HepG2 (cell line): ENCODE measurements around the gene ARL8A. TPM values are rescaled to one million over a fixed set of nuclear protein-coding genes. Genes with fewer than 3 reads are reported as not detected.

Experiments
- ARID2 ChIP-seq: sonication (generic); formaldehyde crosslinking; IDR thresholded peaks from 2 replicates; pipeline ENCODE4 v1.8.1; 2022; ENCODE audit warnings: mild to moderate bottlenecking, missing genetic modification reagents, borderline replicate concordance
- BCL6 ChIP-seq: IDR thresholded peaks from 2 replicates; pipeline ENCODE4 v1.6.1; 2016; ENCODE audit warnings: missing genetic modification reagents, missing compliant biosample characterization
- DNMT1 ChIP-seq: sonication (generic); formaldehyde crosslinking; IDR thresholded peaks from 2 replicates; pipeline ENCODE4 v1.5.1; 2020; ENCODE audit warnings: mild to moderate bottlenecking, missing genetic modification reagents
- EP300 ChIP-seq, 3 experiments: sonication (generic) in 1 of 3; formaldehyde crosslinking in 1 of 3; IDR thresholded peaks; 2 replicates each; pipeline versions ENCODE4 v1.5.1 to v1.6.1; 2011 to 2020; ENCODE audit warnings: low read depth in 2 of 3, low read length in 2 of 3, borderline replicate concordance in 1 of 3, improper control_type of control experiment in 1 of 3, mild to moderate bottlenecking in 1 of 3, missing genetic modification reagents in 1 of 3, moderate library complexity in 1 of 3
- FOXA3 ChIP-seq: IDR thresholded peaks from 2 replicates; pipeline ENCODE4 v1.6.1; 2016; ENCODE audit warnings: missing genetic modification reagents, missing compliant biosample characterization
- JUN ChIP-seq: sonication (generic); formaldehyde crosslinking; IDR thresholded peaks from 2 replicates; pipeline ENCODE4 v1.4.0; 2020; ENCODE audit warnings: mild to moderate bottlenecking, missing genetic modification reagents
- RXRB ChIP-seq: IDR thresholded peaks from 2 replicates; pipeline ENCODE4 v1.6.1; 2016; ENCODE audit warnings: borderline replicate concordance, missing genetic modification reagents, missing compliant biosample characterization
- ZNF10 ChIP-seq: sonication (generic); formaldehyde crosslinking; IDR thresholded peaks from 2 replicates; pipeline ENCODE4 v1.4.0; 2020; ENCODE audit warnings: mild to moderate bottlenecking, low read depth, missing genetic modification reagents, borderline replicate concordance
- ZNF160 ChIP-seq: sonication (generic); formaldehyde crosslinking; IDR thresholded peaks from 2 replicates; pipeline ENCODE4 v1.8.0; 2022; ENCODE audit warnings: mild to moderate bottlenecking, inconsistent platforms, missing genetic modification reagents
- ZNF343 ChIP-seq: sonication (generic); formaldehyde crosslinking; IDR thresholded peaks from 2 replicates; pipeline ENCODE4 v1.4.0; 2020; ENCODE audit warnings: mild to moderate bottlenecking, missing genetic modification reagents
- ZNF354B ChIP-seq: sonication (generic); formaldehyde crosslinking; IDR thresholded peaks from 2 replicates; pipeline ENCODE4 v1.8.0; 2022; ENCODE audit warnings: mild to moderate bottlenecking, missing genetic modification reagents
- ZNF556 ChIP-seq: sonication (generic); formaldehyde crosslinking; IDR thresholded peaks from 2 replicates; pipeline ENCODE4 v1.4.0; 2020; ENCODE audit warnings: mild to moderate bottlenecking, missing genetic modification reagents, borderline replicate concordance
- polyA plus RNA-seq, 8 experiments: library from polyadenylated mRNA; depleted of rRNA in 3 of 8; stranded (reverse) in 7 of 8; unstranded in 1 of 8; fragments of >200 nt; fragmentation: Illumina TruSeq in 4 of 8; extraction: Trizol in 4 of 8; gene quantifications; 2 replicates each; pipeline versions ENCODE4 v1.2.1 to v1.2.3, GENCODE V29; 2011 to 2016; ENCODE audit warnings: low read depth in 4 of 8, missing spikeins in 1 of 8, mixed read lengths in 1 of 8; ENCODE audit not compliant: insufficient read depth in 1 of 8
- total RNA-seq, 5 experiments: library from RNA; depleted of rRNA; stranded (reverse); fragments of >200 nt; fragmentation: Illumina TruSeq; extraction: Trizol; gene quantifications; 2 replicates each; pipeline ENCODE4 v1.2.3, GENCODE V29; 2016; ENCODE audit warnings: low read depth in 1 of 5
- TF ChIP-seq, protein P1 (sequence below): sonication (generic); formaldehyde crosslinking; IDR thresholded peaks from 2 replicates; pipeline ENCODE4 v1.4.0; 2020; ENCODE audit warnings: missing genetic modification reagents
- TF ChIP-seq, protein P2 (sequence below): IDR thresholded peaks from 2 replicates; pipeline ENCODE4 v1.6.1; 2018; ENCODE audit warnings: missing genetic modification reagents
- TF ChIP-seq, protein P3 (sequence below): sonication (generic); formaldehyde crosslinking; IDR thresholded peaks from 2 replicates; pipeline ENCODE4 v1.5.0; 2020; ENCODE audit warnings: missing genetic modification reagents, mild to moderate bottlenecking, borderline replicate concordance
- TF ChIP-seq, protein P4 (sequence below): sonication (generic); formaldehyde crosslinking; IDR thresholded peaks from 2 replicates; pipeline ENCODE4 v1.5.1; 2020; ENCODE audit warnings: mild to moderate bottlenecking, missing genetic modification reagents, moderate library complexity
- TF ChIP-seq, protein P5 (sequence below), 2 experiments: sonication (generic) in 1 of 2; formaldehyde crosslinking in 1 of 2; IDR thresholded peaks; 2 replicates each; pipeline versions ENCODE4 v1.4.0 to v1.6.1; 2018 to 2020; ENCODE audit warnings: missing genetic modification reagents in 2 of 2, borderline replicate concordance in 1 of 2, low read depth in 1 of 2, mild to moderate bottlenecking in 1 of 2, missing biosample characterization in 1 of 2

Gene ARL8A
- total and polyA plus RNA-seq, 2 of the 13 experiments (the other 11 are each of a cell fraction or from before 2014, with no cell fraction given): 2.7 to 23.4 TPM

DNA sequence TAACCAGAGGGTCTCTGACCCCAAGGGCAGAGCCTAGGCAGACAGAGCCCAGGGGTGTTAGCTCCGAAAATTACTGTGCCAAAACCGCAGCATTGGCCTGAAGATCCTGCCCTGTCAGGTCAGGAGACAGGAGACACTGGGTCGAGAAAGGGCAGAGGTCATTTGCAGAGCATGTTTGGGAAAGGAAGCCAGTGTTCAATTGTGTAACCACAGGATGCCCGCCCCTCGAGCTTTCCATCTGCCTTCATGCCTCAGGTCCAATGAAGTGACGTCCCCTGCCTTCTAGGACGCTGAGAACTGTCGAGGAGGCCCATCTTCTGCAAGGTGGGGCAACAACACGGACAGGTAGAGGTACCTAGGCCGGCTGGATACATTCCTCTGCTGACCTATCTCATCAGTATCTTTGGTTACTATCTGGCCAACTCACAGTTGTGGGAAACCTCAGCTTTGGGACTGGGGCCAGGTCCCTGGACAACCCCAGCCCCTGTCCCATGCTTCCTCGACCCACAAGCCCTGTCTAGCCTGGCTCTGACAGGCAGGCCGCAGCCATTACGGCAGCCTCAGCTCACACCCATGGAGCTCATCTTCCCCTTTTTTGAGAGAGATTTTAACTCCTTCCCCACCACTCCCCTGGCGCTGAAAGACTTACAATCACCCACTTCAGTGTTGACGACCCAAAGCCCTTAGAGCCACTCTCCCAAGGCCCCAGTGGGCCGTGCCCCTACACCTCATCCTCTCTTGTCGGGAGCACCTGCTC is 1.3 kb downstream of the ARL8A start (continued):
- TF ChIP-seq, protein P1, sequence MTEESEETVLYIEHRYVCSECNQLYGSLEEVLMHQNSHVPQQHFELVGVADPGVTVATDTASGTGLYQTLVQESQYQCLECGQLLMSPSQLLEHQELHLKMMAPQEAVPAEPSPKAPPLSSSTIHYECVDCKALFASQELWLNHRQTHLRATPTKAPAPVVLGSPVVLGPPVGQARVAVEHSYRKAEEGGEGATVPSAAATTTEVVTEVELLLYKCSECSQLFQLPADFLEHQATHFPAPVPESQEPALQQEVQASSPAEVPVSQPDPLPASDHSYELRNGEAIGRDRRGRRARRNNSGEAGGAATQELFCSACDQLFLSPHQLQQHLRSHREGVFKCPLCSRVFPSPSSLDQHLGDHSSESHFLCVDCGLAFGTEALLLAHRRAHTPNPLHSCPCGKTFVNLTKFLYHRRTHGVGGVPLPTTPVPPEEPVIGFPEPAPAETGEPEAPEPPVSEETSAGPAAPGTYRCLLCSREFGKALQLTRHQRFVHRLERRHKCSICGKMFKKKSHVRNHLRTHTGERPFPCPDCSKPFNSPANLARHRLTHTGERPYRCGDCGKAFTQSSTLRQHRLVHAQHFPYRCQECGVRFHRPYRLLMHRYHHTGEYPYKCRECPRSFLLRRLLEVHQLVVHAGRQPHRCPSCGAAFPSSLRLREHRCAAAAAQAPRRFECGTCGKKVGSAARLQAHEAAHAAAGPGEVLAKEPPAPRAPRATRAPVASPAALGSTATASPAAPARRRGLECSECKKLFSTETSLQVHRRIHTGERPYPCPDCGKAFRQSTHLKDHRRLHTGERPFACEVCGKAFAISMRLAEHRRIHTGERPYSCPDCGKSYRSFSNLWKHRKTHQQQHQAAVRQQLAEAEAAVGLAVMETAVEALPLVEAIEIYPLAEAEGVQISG (CRISPR knock-in tag): no peak; the same call in 1 of the 2 replicates
- TF ChIP-seq, protein P2, sequence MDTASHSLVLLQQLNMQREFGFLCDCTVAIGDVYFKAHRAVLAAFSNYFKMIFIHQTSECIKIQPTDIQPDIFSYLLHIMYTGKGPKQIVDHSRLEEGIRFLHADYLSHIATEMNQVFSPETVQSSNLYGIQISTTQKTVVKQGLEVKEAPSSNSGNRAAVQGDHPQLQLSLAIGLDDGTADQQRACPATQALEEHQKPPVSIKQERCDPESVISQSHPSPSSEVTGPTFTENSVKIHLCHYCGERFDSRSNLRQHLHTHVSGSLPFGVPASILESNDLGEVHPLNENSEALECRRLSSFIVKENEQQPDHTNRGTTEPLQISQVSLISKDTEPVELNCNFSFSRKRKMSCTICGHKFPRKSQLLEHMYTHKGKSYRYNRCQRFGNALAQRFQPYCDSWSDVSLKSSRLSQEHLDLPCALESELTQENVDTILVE (CRISPR knock-in tag): no peak
- peak; percentile 49 for TF ChIP-seq FOXA3
- peak; percentile 93 for TF ChIP-seq RXRB (CRISPR knock-in tag)
- peak; percentile 50; the same call in 1 of the 2 replicates for TF ChIP-seq ZNF343 (CRISPR knock-in tag)
- TF ChIP-seq ARID2 (CRISPR knock-in tag): no peak
- TF ChIP-seq, protein P3, sequence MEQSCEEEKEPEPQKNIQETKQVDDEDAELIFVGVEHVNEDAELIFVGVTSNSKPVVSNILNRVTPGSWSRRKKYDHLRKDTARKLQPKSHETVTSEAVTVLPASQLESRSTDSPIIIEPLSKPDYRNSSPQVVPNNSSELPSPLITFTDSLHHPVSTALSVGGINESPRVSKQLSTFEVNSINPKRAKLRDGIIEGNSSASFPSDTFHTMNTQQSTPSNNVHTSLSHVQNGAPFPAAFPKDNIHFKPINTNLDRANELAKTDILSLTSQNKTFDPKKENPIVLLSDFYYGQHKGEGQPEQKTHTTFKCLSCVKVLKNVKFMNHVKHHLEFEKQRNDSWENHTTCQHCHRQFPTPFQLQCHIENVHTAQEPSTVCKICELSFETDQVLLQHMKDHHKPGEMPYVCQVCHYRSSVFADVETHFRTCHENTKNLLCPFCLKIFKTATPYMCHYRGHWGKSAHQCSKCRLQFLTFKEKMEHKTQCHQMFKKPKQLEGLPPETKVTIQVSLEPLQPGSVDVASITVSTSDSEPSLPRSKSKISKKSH (CRISPR knock-in tag): no peak
- TF ChIP-seq BCL6 (CRISPR knock-in tag): peak; percentile 94
- TF ChIP-seq, protein P4, sequence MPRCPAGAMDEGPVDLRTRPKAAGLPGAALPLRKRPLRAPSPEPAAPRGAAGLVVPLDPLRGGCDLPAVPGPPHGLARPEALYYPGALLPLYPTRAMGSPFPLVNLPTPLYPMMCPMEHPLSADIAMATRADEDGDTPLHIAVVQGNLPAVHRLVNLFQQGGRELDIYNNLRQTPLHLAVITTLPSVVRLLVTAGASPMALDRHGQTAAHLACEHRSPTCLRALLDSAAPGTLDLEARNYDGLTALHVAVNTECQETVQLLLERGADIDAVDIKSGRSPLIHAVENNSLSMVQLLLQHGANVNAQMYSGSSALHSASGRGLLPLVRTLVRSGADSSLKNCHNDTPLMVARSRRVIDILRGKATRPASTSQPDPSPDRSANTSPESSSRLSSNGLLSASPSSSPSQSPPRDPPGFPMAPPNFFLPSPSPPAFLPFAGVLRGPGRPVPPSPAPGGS (CRISPR knock-in tag): no peak
- no peak for TF ChIP-seq ZNF354B
- TF ChIP-seq JUN: no peak
- TF ChIP-seq ZNF160: no peak
- TF ChIP-seq, protein P5, sequence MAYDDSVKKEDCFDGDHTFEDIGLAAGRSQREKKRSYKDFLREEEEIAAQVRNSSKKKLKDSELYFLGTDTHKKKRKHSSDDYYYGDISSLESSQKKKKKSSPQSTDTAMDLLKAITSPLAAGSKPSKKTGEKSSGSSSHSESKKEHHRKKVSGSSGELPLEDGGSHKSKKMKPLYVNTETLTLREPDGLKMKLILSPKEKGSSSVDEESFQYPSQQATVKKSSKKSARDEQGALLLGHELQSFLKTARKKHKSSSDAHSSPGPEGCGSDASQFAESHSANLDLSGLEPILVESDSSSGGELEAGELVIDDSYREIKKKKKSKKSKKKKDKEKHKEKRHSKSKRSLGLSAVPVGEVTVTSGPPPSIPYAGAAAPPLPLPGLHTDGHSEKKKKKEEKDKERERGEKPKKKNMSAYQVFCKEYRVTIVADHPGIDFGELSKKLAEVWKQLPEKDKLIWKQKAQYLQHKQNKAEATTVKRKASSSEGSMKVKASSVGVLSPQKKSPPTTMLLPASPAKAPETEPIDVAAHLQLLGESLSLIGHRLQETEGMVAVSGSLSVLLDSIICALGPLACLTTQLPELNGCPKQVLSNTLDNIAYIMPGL (CRISPR knock-in tag; IDR thresholded peaks at IDR 0.05; ENCODE audit: borderline replicate concordance in 1 of 2, low read depth in 1 of 2): peak in 1 of 2 experiments; percentile 42; a peak in 1 of 4 replicates
- TF ChIP-seq ZNF10 (CRISPR knock-in tag): no peak
- TF ChIP-seq DNMT1 (CRISPR knock-in tag): no peak
- TF ChIP-seq EP300 (IDR thresholded peaks at IDR 0.05; ENCODE audit: low read depth in 2 of 2, low read length in 2 of 2): peak in 1 of 2 experiments; percentile 26; a peak in 1 of 4 replicates
- peak; percentile 20; the same call in 1 of the 2 replicates for TF ChIP-seq EP300 (CRISPR knock-in tag; IDR thresholded peaks at IDR 0.05; ENCODE audit: borderline replicate concordance)
- peak; percentile 77; the same call in 1 of the 2 replicates for TF ChIP-seq ZNF556 (CRISPR knock-in tag)
